ENCODE data around the gene CAV2.

DNA sequence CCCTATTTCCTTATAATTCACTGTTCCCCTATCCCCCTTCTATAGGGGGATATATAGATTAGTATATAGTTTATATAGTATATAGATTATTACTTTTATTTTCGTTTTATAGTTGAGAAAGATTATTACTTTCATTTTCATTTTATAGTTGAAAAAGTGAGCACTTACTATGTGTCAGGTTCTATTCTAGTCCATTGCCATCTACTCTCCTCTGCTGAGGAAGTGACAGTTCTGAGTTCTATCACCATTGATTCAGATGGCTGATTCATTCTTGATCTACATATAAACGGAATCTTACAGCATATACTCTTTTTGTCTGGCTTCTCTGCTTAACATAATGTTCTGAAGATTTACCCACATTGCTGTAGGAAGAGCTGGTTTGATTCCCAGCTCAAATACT is 20.7 kb upstream of the CAV2 start:
- TF ChIP-seq EZH2 (IDR thresholded peaks at IDR 0.05; ENCODE audit: borderline replicate concordance, low read depth, low read length) (no peak), PCBP1 (IDR thresholded peaks at IDR 0.05; ENCODE audit: low read depth, low read length, poor library complexity, severe bottlenecking) (no peak), MAFF (IDR thresholded peaks at IDR 0.05; ENCODE audit: low read length) (no peak), HNRNPK (IDR thresholded peaks at IDR 0.05; ENCODE audit: low read depth, low read length, poor library complexity, severe bottlenecking) (no peak), ZNF507 (tag; conservative IDR thresholded peaks at IDR 0.05) (no peak)
- TF ChIP-seq, protein P1, sequence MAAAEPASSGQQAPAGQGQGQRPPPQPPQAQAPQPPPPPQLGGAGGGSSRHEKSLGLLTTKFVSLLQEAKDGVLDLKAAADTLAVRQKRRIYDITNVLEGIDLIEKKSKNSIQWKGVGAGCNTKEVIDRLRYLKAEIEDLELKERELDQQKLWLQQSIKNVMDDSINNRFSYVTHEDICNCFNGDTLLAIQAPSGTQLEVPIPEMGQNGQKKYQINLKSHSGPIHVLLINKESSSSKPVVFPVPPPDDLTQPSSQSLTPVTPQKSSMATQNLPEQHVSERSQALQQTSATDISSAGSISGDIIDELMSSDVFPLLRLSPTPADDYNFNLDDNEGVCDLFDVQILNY (CRISPR knock-in tag; IDR thresholded peaks at IDR 0.05) = no peak
- TF ChIP-seq, protein P2, sequence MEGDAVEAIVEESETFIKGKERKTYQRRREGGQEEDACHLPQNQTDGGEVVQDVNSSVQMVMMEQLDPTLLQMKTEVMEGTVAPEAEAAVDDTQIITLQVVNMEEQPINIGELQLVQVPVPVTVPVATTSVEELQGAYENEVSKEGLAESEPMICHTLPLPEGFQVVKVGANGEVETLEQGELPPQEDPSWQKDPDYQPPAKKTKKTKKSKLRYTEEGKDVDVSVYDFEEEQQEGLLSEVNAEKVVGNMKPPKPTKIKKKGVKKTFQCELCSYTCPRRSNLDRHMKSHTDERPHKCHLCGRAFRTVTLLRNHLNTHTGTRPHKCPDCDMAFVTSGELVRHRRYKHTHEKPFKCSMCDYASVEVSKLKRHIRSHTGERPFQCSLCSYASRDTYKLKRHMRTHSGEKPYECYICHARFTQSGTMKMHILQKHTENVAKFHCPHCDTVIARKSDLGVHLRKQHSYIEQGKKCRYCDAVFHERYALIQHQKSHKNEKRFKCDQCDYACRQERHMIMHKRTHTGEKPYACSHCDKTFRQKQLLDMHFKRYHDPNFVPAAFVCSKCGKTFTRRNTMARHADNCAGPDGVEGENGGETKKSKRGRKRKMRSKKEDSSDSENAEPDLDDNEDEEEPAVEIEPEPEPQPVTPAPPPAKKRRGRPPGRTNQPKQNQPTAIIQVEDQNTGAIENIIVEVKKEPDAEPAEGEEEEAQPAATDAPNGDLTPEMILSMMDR (IDR thresholded peaks at IDR 0.05 in 2 of 3, conservative IDR thresholded peaks at IDR 0.05 in 1 of 3; ENCODE audit: insufficient read depth in 2 of 3, low read depth in 1 of 3, low read length in 3 of 3) = no peak

All from K562 (cell line).